ENCODE data around the gene CLDN6. TPM values are rescaled to one million over a fixed set of nuclear protein-coding genes. Genes with fewer than 3 reads are reported as not detected.
A peak's percentile ranks its signal among the peaks of the same experiment; 100 is the strongest.

The CLDN6 gene
- total RNA-seq, 2 experiments from 2014 or later: not detected

- Mint-ChIP-seq H3K36me3 (peaks cover 11% of the 10 kb centered on the region), H3K4me3 (peak overlapping the region; percentile 65), H3K27me3 (peaks cover 58% of the 10 kb centered on the region), H3K9me3 (ENCODE audit: low read depth) (no peaks in the 10 kb centered on the region), H3K4me1 (peaks cover 40% of the 10 kb centered on the region), H3K27ac (peak overlapping the region; percentile 60)
- CTCF ChIA-PET: interaction anchor here (1.2 to 17.9 kb wide), 20 partner anchors 10 to 162 kb away, joined by 3 to 370 read pairs (median 12); partner anchors contain the start of genes CLDN6, CLDN9, HCFC1R1 and IL32
- ATAC-seq (no peak), DNase-seq (no peak)
These were observed 12.5 kb upstream of the CLDN6 start for GRCh38 chr16:3030222-3031212.

GRCh38 chr16:3029491-3030221 is 11.7 kb upstream of the CLDN6 start:
- H3K36me3 Mint-ChIP-seq: peaks cover 11% of the 10 kb centered on the region

GRCh38 chr16:3028716-3029319 is 10.8 kb upstream of the CLDN6 start:
- H3K27ac Mint-ChIP-seq: no peak overlapping the region
- peaks cover 46% of the 10 kb centered on the region for H3K4me1 Mint-ChIP-seq
- H3K9me3 Mint-ChIP-seq (ENCODE audit: low read depth): no peaks in the 10 kb centered on the region
- CTCF ChIA-PET: interaction anchor here (0.6 to 17.9 kb wide), 27 partner anchors 8 to 161 kb away, joined by 3 to 370 read pairs (median 7); partner anchors contain the start of genes CLDN6, CLDN9, HCFC1R1 and IL32
- peaks cover 12% of the 10 kb centered on the region for H3K36me3 Mint-ChIP-seq
- peaks cover 41% of the 10 kb centered on the region for H3K27me3 Mint-ChIP-seq
- peak overlapping the region; percentile 65 for H3K4me3 Mint-ChIP-seq
- ATAC-seq (no peak), DNase-seq (no peak)

More at GRCh38 chr16:3029491-3030221, 11.7 kb upstream of the CLDN6 start:
- ATAC-seq (peak; percentile 66), DNase-seq (peak; percentile 81)
- CTCF ChIA-PET: interaction anchor here (0.9 to 17.9 kb wide), 15 partner anchors 9 to 161 kb away, joined by 3 to 370 read pairs (median 17); partner anchors contain the start of genes CLDN6, CLDN9, HCFC1R1 and IL32
- Mint-ChIP-seq H3K4me1 (peaks cover 44% of the 10 kb centered on the region), H3K27ac (peak overlapping the region; percentile 62), H3K27me3 (peaks cover 50% of the 10 kb centered on the region), H3K9me3 (ENCODE audit: low read depth) (no peaks in the 10 kb centered on the region), H3K4me3 (peak overlapping the region; percentile 65)

- peak overlapping the region; percentile 36 for H3K27ac Mint-ChIP-seq
- peak; percentile 90 for DNase-seq
- peaks cover 35% of the 10 kb centered on the region for H3K27me3 Mint-ChIP-seq
- H3K4me3 Mint-ChIP-seq: peak overlapping the region; percentile 50
- peaks cover 12% of the 10 kb centered on the region for H3K36me3 Mint-ChIP-seq
- peaks cover 47% of the 10 kb centered on the region for H3K4me1 Mint-ChIP-seq
- CTCF ChIA-PET: interaction anchor here (0.6 to 17.9 kb wide), 27 partner anchors 7 to 146 kb away, joined by 3 to 370 read pairs (median 5); partner anchors contain the start of genes CLDN6, CLDN9, HCFC1R1 and MMP25
- peak; percentile 43 for ATAC-seq
- H3K9me3 Mint-ChIP-seq (ENCODE audit: low read depth): no peaks in the 10 kb centered on the region
These were observed 10.2 kb upstream of the CLDN6 start for GRCh38 chr16:3027983-3028715.

GRCh38 chr16:3027489-3027795 is 9.5 kb upstream of the CLDN6 start:
- Mint-ChIP-seq H3K27me3 (peaks cover 28% of the 10 kb centered on the region), H3K36me3 (peaks cover 12% of the 10 kb centered on the region), H3K4me3 (no peak overlapping the region), H3K4me1 (peaks cover 49% of the 10 kb centered on the region), H3K9me3 (ENCODE audit: low read depth) (no peaks in the 10 kb centered on the region), H3K27ac (no peak overlapping the region)
- CTCF ChIA-PET: interaction anchor here (0.8 to 17.9 kb wide), 17 partner anchors 7 to 147 kb away, joined by 3 to 370 read pairs (median 10); partner anchors contain the start of genes CLDN6, CLDN9, HCFC1R1 and MMP25
- no peak for ATAC-seq
- DNase-seq: no peak

GRCh38 chr16:3026609-3027488 is 8.9 kb upstream of the CLDN6 start:
- Mint-ChIP-seq H3K36me3 (peaks cover 12% of the 10 kb centered on the region), H3K27ac (no peak overlapping the region), H3K4me3 (no peak overlapping the region), H3K4me1 (peaks cover 52% of the 10 kb centered on the region), H3K27me3 (peaks cover 22% of the 10 kb centered on the region), H3K9me3 (ENCODE audit: low read depth) (no peaks in the 10 kb centered on the region)
- ATAC-seq (no peak), DNase-seq (no peak)
- CTCF ChIA-PET: interaction anchor here (1.2 to 17.9 kb wide), 12 partner anchors 6 to 124 kb away, joined by 3 to 370 read pairs (median 16); partner anchors contain the start of genes CLDN6, CLDN9, HCFC1R1 and MMP25

GRCh38 chr16:3026003-3026378 is 8.0 kb upstream of the CLDN6 start:
- Mint-ChIP-seq H3K9me3 (ENCODE audit: low read depth) (no peaks in the 10 kb centered on the region), H3K27ac (no peak overlapping the region), H3K4me1 (peaks cover 58% of the 10 kb centered on the region), H3K36me3 (peaks cover 12% of the 10 kb centered on the region), H3K4me3 (no peak overlapping the region), H3K27me3 (peaks cover 20% of the 10 kb centered on the region)
- DNase-seq (no peak), ATAC-seq (no peak)
- CTCF ChIA-PET: interaction anchor here (1.2 to 17.9 kb wide), 4 partner anchors 19 to 103 kb away, joined by 3 to 370 read pairs (median 264); partner anchors contain the start of genes CLDN9, MMP25 and PAQR4

GRCh38 chr16:3025032-3026002 is 7.3 kb upstream of the CLDN6 start:
- Mint-ChIP-seq H3K4me3 (no peak overlapping the region), H3K9me3 (ENCODE audit: low read depth) (no peaks in the 10 kb centered on the region), H3K27me3 (peaks cover 16% of the 10 kb centered on the region), H3K36me3 (peaks cover 12% of the 10 kb centered on the region), H3K27ac (no peak overlapping the region), H3K4me1 (peaks cover 61% of the 10 kb centered on the region)
- ATAC-seq (no peak), DNase-seq (no peak)
- CTCF ChIA-PET: interaction anchor here (0.6 to 17.9 kb wide), 6 partner anchors 9 to 133 kb away, joined by 3 to 370 read pairs (median 106); partner anchors contain the start of genes CLDN9 and MMP25

- no peaks in the 10 kb centered on the region for H3K9me3 Mint-ChIP-seq (ENCODE audit: low read depth)
- peaks cover 12% of the 10 kb centered on the region for H3K36me3 Mint-ChIP-seq
- DNase-seq (peak; percentile 98), ATAC-seq (peak; percentile 80)
- CTCF ChIA-PET: interaction anchor here (1.0 to 17.9 kb wide), 6 partner anchors 6 to 105 kb away, joined by 3 to 370 read pairs (median 134); partner anchors contain the start of genes CLDN9 and MMP25
- peaks cover 53% of the 10 kb centered on the region for H3K4me1 Mint-ChIP-seq
- H3K27ac Mint-ChIP-seq: peak within 1 kb of the TSS; percentile 92
- H3K27me3 Mint-ChIP-seq: peaks cover 7% of the 10 kb centered on the region
- peak within 1 kb of the TSS; percentile 75 for H3K4me3 Mint-ChIP-seq
These were observed 5.9 kb upstream of the CLDN6 start, which contains the start of the genes HCFC1R1 and THOC6 for GRCh38 chr16:3023669-3024478. Gene HCFC1R1, minus strand, starts transcription at chr16:3023942. Its CDS starts 1 bp downstream, at chr16:3023941. Gene THOC6, plus strand, starts transcription at chr16:3024035. Its CDS starts 292 bp downstream, at chr16:3024327.

GRCh38 chr16:3023415-3023668 is 5.4 kb upstream of the CLDN6 start:
- H3K27ac Mint-ChIP-seq: peak overlapping the region; percentile 92

More at GRCh38 chr16:3023415-3023668, 5.4 kb upstream of the CLDN6 start:
- H3K27me3 Mint-ChIP-seq: peaks cover 10% of the 10 kb centered on the region
- DNase-seq (no peak), ATAC-seq (no peak)
- CTCF ChIA-PET: interaction anchor here (0.7 to 17.9 kb wide), 8 partner anchors 6 to 111 kb away, joined by 3 to 370 read pairs (median 18); partner anchors contain the start of genes CLDN9, MMP25, PKMYT1 and ZNF213
- H3K9me3 Mint-ChIP-seq (ENCODE audit: low read depth): no peaks in the 10 kb centered on the region
- H3K4me1 Mint-ChIP-seq: peaks cover 50% of the 10 kb centered on the region
- H3K36me3 Mint-ChIP-seq: peaks cover 12% of the 10 kb centered on the region
- H3K4me3 Mint-ChIP-seq: peak overlapping the region; percentile 75

Data from activated CD8-positive, alpha-beta memory T cell treated with anti-CD3 and anti-CD28 coated beads, Interleukin-2, amount 10 ng/mL, durations not matched to agents 7 days and 5 days (primary cell).